HepG2 (cell line): ENCODE data around the gene HDDC2. TPM values are rescaled to one million over a fixed set of nuclear protein-coding genes. Genes with fewer than 3 reads are reported as not detected.

Experiments
- ARNTL ChIP-seq: sonication (generic); formaldehyde crosslinking; IDR thresholded peaks from 2 replicates; pipeline ENCODE4 v1.4.0; 2020; ENCODE audit warnings: mild to moderate bottlenecking, missing genetic modification reagents
- CBX5 ChIP-seq: sonication (generic); formaldehyde crosslinking; IDR thresholded peaks from 2 replicates; pipeline ENCODE4 v1.4.0; 2020; ENCODE audit warnings: missing genetic modification reagents, borderline replicate concordance
- DPF2 ChIP-seq: sonication (generic); formaldehyde crosslinking; IDR thresholded peaks from 2 replicates; pipeline ENCODE4 v1.4.0; 2020; ENCODE audit warnings: mild to moderate bottlenecking, low read depth, missing genetic modification reagents, borderline replicate concordance
- HIVEP1 ChIP-seq: sonication (generic); formaldehyde crosslinking; IDR thresholded peaks from 2 replicates; pipeline ENCODE4 v1.4.0; 2020; ENCODE audit warnings: mild to moderate bottlenecking, missing genetic modification reagents
- KDM2A ChIP-seq: sonication (generic); formaldehyde crosslinking; IDR thresholded peaks from 2 replicates; pipeline ENCODE4 v1.4.0; 2020; ENCODE audit warnings: low read depth, missing genetic modification reagents, borderline replicate concordance
- NFKBIZ ChIP-seq: IDR thresholded peaks from 2 replicates; pipeline ENCODE4 v1.6.1; 2018; ENCODE audit warnings: missing genetic modification reagents, missing compliant biosample characterization
- NR1H2 ChIP-seq: sonication (generic); formaldehyde crosslinking; IDR thresholded peaks from 2 replicates; pipeline ENCODE4 v1.8.1; 2022; ENCODE audit warnings: low read depth, missing genetic modification reagents, borderline replicate concordance
- NR2F6 ChIP-seq, 2 experiments: IDR thresholded peaks; 2 replicates each; pipeline ENCODE4 v1.6.1; 2016; ENCODE audit warnings: antibody characterized with exemption in 1 of 2, mild to moderate bottlenecking in 1 of 2
- PAF1 ChIP-seq: IDR thresholded peaks from 2 replicates; pipeline ENCODE4 v1.6.1; 2016; ENCODE audit warnings: missing genetic modification reagents, missing compliant biosample characterization
- PITX1 ChIP-seq: sonication (generic); formaldehyde crosslinking; IDR thresholded peaks from 2 replicates; pipeline ENCODE4 v1.5.1; 2020; ENCODE audit warnings: mild to moderate bottlenecking, missing genetic modification reagents
- RCOR2 ChIP-seq: IDR thresholded peaks from 2 replicates; pipeline ENCODE4 v1.6.1; 2016; ENCODE audit warnings: missing biosample characterization, missing genetic modification reagents
- SATB2 ChIP-seq: sonication (generic); formaldehyde crosslinking; IDR thresholded peaks from 2 replicates; pipeline ENCODE4 v1.5.0; 2020; ENCODE audit warnings: missing genetic modification reagents
- SRY ChIP-seq: sonication (generic); formaldehyde crosslinking; IDR thresholded peaks from 2 replicates; pipeline ENCODE4 v1.8.0; 2022; ENCODE audit warnings: mild to moderate bottlenecking, missing genetic modification reagents
- ZNF496 ChIP-seq: sonication (generic); formaldehyde crosslinking; IDR thresholded peaks from 2 replicates; pipeline ENCODE4 v1.8.1; 2023; ENCODE audit warnings: mild to moderate bottlenecking, moderate library complexity, missing genetic modification reagents; ENCODE audit not compliant: insufficient replicate concordance
- ZNF83 ChIP-seq: sonication (generic); formaldehyde crosslinking; IDR thresholded peaks from 2 replicates; pipeline ENCODE4 v1.4.0; 2020; ENCODE audit warnings: missing genetic modification reagents, mild to moderate bottlenecking, borderline replicate concordance
- polyA plus RNA-seq, 8 experiments: library from polyadenylated mRNA; depleted of rRNA in 3 of 8; stranded (reverse) in 7 of 8; unstranded in 1 of 8; fragments of >200 nt; fragmentation: Illumina TruSeq in 4 of 8; extraction: Trizol in 4 of 8; gene quantifications; 2 replicates each; pipeline versions ENCODE4 v1.2.1 to v1.2.3, GENCODE V29; 2011 to 2016; ENCODE audit warnings: low read depth in 4 of 8, missing spikeins in 1 of 8, mixed read lengths in 1 of 8; ENCODE audit not compliant: insufficient read depth in 1 of 8
- total RNA-seq, 5 experiments: library from RNA; depleted of rRNA; stranded (reverse); fragments of >200 nt; fragmentation: Illumina TruSeq; extraction: Trizol; gene quantifications; 2 replicates each; pipeline ENCODE4 v1.2.3, GENCODE V29; 2016; ENCODE audit warnings: low read depth in 1 of 5
- TF ChIP-seq, protein P1 (sequence below): sonication (generic); formaldehyde crosslinking; IDR thresholded peaks from 2 replicates; pipeline ENCODE4 v1.5.0; 2020; ENCODE audit warnings: missing genetic modification reagents
- TF ChIP-seq, protein P2 (sequence below): sonication (generic); formaldehyde crosslinking; IDR thresholded peaks from 2 replicates; pipeline ENCODE4 v1.4.0; 2020; ENCODE audit warnings: missing genetic modification reagents, low read depth, mild to moderate bottlenecking, borderline replicate concordance
- TF ChIP-seq, protein P3 (sequence below): sonication (generic); formaldehyde crosslinking; IDR thresholded peaks from one replicate; pipeline ENCODE4 v1.5.1; 2020; ENCODE audit warnings: mild to moderate bottlenecking, missing genetic modification reagents; ENCODE audit errors: not compliant biosample characterization

Gene HDDC2
- total and polyA plus RNA-seq, 2 of the 13 experiments (the other 11 are each of a cell fraction or from before 2014, with no cell fraction given) = 76.7 to 78.7 TPM

DNA sequence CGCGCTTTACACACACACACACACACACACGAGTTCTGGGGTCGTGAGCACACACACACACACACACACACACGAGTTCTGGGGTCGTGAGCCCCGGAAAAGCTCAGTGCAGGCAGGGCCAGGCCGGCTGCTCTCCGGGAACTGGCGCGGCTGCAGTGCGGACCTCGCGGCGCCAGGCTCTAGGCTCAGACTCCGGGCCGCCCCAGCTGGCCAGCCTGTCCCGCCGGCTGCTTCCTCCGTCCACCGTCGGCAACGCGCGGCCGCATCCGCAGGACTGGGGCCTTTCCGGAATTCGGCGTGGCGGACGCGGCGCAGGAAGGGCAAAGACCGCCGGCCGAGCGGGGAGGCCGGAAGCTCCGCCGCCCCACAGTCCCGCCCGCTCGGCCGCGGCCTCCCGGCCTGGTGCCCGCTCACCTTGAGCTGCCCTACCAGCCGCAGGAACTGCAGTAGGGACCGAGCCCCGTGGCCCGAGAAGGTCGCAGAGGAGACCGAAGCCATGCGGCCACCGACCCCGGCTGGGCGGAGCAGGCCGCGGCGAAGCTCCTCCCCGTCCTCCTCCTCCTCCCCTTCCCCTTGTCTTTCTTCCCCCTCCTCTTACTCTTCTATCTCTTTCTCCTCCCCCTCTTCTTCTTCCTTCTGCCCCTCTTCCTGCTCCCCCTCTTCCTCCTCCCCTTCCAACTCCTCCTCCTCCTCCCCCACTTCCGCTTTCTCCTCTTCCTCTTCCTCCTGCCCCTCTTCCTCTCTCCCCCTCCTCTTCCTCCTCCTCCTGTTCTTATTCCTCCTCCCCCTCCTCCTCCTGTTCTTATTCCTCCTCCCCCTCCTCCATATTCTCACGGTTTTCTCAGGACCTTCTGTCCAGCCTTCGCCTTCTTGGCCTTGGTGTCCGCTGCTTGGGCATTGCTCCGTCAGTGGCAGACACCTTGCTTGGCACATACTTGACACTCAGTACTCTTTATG is at the start of gene HDDC2 (continued):
- peak; percentile 87 for TF ChIP-seq ARNTL (CRISPR knock-in tag)
- TF ChIP-seq ZNF83 (CRISPR knock-in tag) = peak; percentile 49; the same call in 1 of the 2 replicates
- no peak; the same call in 1 of the 2 replicates for TF ChIP-seq NFKBIZ
- TF ChIP-seq PITX1 = peak; percentile 52; the same call in 1 of the 2 replicates
- peak; percentile 93; the same call in 1 of the 2 replicates for TF ChIP-seq NR1H2 (CRISPR knock-in tag)
- 0 out of 2 replicates have a peak, but pooled peaks have one; percentile 50 for TF ChIP-seq DPF2 (CRISPR knock-in tag)
- TF ChIP-seq, protein P1, sequence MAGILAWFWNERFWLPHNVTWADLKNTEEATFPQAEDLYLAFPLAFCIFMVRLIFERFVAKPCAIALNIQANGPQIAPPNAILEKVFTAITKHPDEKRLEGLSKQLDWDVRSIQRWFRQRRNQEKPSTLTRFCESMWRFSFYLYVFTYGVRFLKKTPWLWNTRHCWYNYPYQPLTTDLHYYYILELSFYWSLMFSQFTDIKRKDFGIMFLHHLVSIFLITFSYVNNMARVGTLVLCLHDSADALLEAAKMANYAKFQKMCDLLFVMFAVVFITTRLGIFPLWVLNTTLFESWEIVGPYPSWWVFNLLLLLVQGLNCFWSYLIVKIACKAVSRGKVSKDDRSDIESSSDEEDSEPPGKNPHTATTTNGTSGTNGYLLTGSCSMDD (CRISPR knock-in tag) = no peak; the same call in 1 of the 2 replicates
- TF ChIP-seq KDM2A (CRISPR knock-in tag) = peak; percentile 88
- no peak for TF ChIP-seq PAF1 (CRISPR knock-in tag)
- TF ChIP-seq, protein P2, sequence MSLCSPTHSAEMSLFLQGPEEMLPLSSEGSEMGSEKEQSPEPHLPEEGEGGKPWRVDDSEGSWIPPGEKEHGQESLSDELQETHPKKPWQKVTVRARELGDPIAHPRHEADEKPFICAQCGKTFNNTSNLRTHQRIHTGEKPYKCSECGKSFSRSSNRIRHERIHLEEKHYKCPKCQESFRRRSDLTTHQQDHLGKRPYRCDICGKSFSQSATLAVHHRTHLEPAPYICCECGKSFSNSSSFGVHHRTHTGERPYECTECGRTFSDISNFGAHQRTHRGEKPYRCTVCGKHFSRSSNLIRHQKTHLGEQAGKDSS (CRISPR knock-in tag) = peak; percentile 99
- TF ChIP-seq RCOR2 (CRISPR knock-in tag) = peak; percentile 56; the same call in 1 of the 2 replicates
- peak; percentile 96; the same call in 1 of the 2 replicates for TF ChIP-seq SRY
- TF ChIP-seq, protein P3, sequence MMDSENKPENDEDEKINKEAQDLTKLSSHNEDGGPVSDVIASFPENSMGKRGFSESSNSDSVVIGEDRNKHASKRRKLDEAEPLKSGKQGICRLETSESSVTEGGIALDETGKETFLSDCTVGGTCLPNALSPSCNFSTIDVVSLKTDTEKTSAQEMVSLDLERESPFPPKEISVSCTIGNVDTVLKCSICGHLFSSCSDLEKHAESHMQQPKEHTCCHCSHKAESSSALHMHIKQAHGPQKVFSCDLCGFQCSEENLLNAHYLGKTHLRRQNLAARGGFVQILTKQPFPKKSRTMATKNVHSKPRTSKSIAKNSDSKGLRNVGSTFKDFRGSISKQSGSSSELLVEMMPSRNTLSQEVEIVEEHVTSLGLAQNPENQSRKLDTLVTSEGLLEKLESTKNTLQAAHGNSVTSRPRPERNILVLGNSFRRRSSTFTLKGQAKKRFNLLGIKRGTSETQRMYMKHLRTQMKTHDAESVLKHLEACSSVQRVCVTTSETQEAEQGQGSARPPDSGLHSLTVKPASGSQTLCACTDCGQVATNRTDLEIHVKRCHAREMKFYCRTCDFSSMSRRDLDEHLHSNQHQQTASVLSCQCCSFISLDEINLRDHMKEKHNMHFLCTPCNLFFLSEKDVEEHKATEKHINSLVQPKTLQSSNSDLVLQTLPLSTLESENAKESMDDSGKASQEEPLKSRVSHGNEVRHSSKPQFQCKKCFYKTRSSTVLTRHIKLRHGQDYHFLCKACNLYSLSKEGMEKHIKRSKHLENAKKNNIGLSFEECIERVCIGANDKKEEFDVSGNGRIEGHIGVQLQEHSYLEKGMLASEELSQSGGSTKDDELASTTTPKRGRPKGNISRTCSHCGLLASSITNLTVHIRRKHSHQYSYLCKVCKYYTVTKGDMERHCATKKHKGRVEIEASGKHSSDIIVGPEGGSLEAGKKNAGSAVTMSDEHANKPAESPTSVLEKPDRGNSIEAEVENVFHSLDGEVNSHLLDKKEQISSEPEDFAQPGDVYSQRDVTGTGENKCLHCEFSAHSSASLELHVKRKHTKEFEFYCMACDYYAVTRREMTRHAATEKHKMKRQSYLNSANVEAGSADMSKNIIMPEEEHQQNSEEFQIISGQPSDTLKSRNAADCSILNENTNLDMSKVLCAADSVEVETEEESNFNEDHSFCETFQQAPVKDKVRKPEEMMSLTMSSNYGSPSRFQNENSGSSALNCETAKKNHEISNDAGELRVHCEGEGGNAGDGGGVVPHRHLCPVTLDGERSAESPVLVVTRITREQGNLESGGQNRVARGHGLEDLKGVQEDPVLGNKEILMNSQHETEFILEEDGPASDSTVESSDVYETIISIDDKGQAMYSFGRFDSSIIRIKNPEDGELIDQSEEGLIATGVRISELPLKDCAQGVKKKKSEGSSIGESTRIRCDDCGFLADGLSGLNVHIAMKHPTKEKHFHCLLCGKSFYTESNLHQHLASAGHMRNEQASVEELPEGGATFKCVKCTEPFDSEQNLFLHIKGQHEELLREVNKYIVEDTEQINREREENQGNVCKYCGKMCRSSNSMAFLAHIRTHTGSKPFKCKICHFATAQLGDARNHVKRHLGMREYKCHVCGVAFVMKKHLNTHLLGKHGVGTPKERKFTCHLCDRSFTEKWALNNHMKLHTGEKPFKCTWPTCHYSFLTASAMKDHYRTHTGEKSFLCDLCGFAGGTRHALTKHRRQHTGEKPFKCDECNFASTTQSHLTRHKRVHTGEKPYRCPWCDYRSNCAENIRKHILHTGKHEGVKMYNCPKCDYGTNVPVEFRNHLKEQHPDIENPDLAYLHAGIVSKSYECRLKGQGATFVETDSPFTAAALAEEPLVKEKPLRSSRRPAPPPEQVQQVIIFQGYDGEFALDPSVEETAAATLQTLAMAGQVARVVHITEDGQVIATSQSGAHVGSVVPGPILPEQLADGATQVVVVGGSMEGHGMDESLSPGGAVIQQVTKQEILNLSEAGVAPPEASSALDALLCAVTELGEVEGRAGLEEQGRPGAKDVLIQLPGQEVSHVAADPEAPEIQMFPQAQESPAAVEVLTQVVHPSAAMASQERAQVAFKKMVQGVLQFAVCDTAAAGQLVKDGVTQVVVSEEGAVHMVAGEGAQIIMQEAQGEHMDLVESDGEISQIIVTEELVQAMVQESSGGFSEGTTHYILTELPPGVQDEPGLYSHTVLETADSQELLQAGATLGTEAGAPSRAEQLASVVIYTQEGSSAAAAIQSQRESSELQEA = peak; percentile 94
- TF ChIP-seq NR2F6 (IDR thresholded peaks at IDR 0.05) = no peak
- TF ChIP-seq NR2F6 (CRISPR knock-in tag; IDR thresholded peaks at IDR 0.05) = peak; percentile 27; the same call in 1 of the 2 replicates
- no peak for TF ChIP-seq HIVEP1 (CRISPR knock-in tag)
- no peak; the same call in 1 of the 2 replicates for TF ChIP-seq CBX5 (CRISPR knock-in tag)
- TF ChIP-seq SATB2 (CRISPR knock-in tag) = no peak
- TF ChIP-seq ZNF496 (CRISPR knock-in tag) = no peak
